Right lobe of liver (tissue), 6 donors: ENCODE data around the gene FRK. TPM values are rescaled to one million over a fixed set of nuclear protein-coding genes. Genes with fewer than 3 reads are reported as not detected.
A peak's percentile ranks its signal among the peaks of the same experiment; 100 is the strongest.

ENCODE experiments used
- ATAC-seq, 4 donors: fragments of 200-7000 bp; cut with Tn5 transposase; one replicate each; pipeline ENCODE4 v1.9.1; 2020; ENCODE audit warnings: mild to moderate bottlenecking in 4 of 4, moderate library complexity in 4 of 4
- DNase-seq, 3 donors: peaks; one replicate each; pipeline ENCODE4 v3.0.0-alpha.2; 2020
- H3K27ac ChIP-seq, 3 donors: fragments of 200-600 bp; one replicate each; pipeline ENCODE4 v1.8.0; 2022
- H3K27me3 ChIP-seq, 2 donors: fragments of 200-600 bp; one replicate each; pipeline ENCODE4 v1.8.0; 2022
- H3K36me3 ChIP-seq, 4 donors: fragments of 200-600 bp; sonication (generic) in 1 of 4; one replicate each; pipeline versions ENCODE4 v1.5.1 to v1.8.0; 2017 to 2022; ENCODE audit warnings: control low read depth in 1 of 4
- H3K4me1 ChIP-seq, 4 donors: fragments of 200-600 bp; sonication (generic) in 1 of 4; one replicate each; pipeline versions ENCODE4 v1.5.1 to v1.8.0; 2017 to 2022; ENCODE audit warnings: control low read depth in 1 of 4
- H3K4me3 ChIP-seq, 3 donors: fragments of 200-600 bp; one replicate each; pipeline ENCODE4 v1.8.0; 2022
- H3K9me3 ChIP-seq, 4 donors: fragments of 200-600 bp; sonication (generic) in 1 of 4; one replicate each; pipeline versions ENCODE4 v1.5.1 to v1.8.0; 2017 to 2022; ENCODE audit warnings: control low read depth in 1 of 4
- POLR2A ChIP-seq: fragments of 450-650 bp; IDR thresholded peaks from one replicate; pipeline ENCODE4 v1.6.1; 2017; ENCODE audit warnings: antibody characterized with exemption, mild to moderate bottlenecking
- WGBS: methylation state at CpG from one replicate; pipeline ENCODE4 v1.1.6; 2018; ENCODE audit warnings: low coverage, low lambda C conversion rate; ENCODE audit not compliant: insufficient coverage; ENCODE audit errors: missing lambda C conversion rate; 5-methylcytosine and 5-hydroxymethylcytosine counted together
- intact Hi-C, 2 donors: fragments of 100-400 bp; cut with DNase I; formaldehyde crosslinking; loops; one replicate each; pipeline versions ENCODE4 v1.11.2 to v1.14.1; 2022
- total RNA-seq, 6 experiments: library from RNA; depleted of rRNA in 2 of 6; stranded (reverse); fragments of >200 nt in 2 of 6; fragmentation: NEBNext Ultra II Directional in 3 of 6; extraction: Animal tissue kit (Norgen Biotek cat#: 25700) in 3 of 6; gene quantifications; one replicate each; pipeline versions ENCODE4 v1.1.0 to v1.2.4, GENCODE V29; 2016 to 2023
- TF ChIP-seq, protein P1 (sequence below), 4 donors: fragments of 200-600 bp in 3 of 4; fragments of 450-650 bp in 1 of 4; IDR thresholded peaks; one replicate each; pipeline versions ENCODE4 v1.5.1 to v1.8.0; 2016 to 2022; ENCODE audit warnings: antibody characterized with exemption in 4 of 4, mild to moderate bottlenecking in 2 of 4
- donor health status: DM: no; HTN: yes; CAD: no.
- donor health status: DM: no; HTN: no; CAD: no.
- donor health status: DM: no; HTN: no; CAD: no.
- donor health status: DM: no; HTN: yes; CAD: no.
- donor health status: DM: no; HTN: yes; CAD: no.

Gene FRK
- total RNA-seq, 6 experiments from 2014 or later = 8.4 to 14.1 (median 11.9) TPM

DNA sequence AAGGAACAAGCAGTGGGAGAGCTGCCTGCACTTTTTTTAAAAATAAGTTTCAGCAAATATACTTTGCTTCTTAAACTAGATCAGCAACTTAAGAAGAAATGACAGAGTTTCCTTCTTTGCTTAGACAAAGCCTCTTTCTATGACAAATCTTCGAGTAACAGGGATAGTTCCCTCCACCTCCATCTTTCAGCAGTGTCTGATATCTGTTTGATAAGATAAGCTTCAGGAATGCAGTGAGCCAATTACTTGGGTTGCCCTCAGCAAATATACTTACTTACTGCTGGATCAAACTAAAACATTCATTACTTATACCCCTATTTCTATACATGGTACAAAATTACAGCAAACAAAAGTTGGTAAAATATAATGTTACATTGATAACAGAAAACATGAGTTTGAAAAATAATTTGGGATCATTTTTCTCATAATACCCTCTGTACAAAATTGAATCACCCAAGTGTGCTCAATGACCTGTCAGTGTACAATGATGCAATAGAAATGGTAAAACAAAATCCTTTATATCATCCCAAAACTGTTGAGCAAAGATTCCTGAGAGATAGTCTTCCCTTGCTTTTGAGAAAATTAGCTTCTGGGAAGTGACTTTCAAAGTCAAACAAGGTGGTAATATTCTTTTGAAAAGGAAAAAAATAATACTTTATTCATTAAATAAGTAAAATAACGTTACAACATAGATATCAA, 24.5 kb downstream of the FRK start:
- no peak for DNase-seq
- Histone ChIP-seq H3K27me3 (no peaks in the 10 kb centered on the region), H3K4me3 (peak overlapping the region in 1 of 3 donors; percentile 58), H3K4me1 (peaks cover 0 to 19% (median 0%) of the 10 kb centered on the region in 4 donors), H3K36me3 (peaks cover 0 to 8% (median 0%) of the 10 kb centered on the region in 4 donors), H3K9me3 (no peaks in the 10 kb centered on the region), H3K27ac (peak overlapping the region in 1 of 3 donors; percentile 8)
- intact Hi-C loops = no loop called here
- WGBS = 36% methylated on average over 2 of the region's 2 CpGs
- no peak for ATAC-seq
- no peak for TF ChIP-seq POLR2A
- TF ChIP-seq, protein P1, sequence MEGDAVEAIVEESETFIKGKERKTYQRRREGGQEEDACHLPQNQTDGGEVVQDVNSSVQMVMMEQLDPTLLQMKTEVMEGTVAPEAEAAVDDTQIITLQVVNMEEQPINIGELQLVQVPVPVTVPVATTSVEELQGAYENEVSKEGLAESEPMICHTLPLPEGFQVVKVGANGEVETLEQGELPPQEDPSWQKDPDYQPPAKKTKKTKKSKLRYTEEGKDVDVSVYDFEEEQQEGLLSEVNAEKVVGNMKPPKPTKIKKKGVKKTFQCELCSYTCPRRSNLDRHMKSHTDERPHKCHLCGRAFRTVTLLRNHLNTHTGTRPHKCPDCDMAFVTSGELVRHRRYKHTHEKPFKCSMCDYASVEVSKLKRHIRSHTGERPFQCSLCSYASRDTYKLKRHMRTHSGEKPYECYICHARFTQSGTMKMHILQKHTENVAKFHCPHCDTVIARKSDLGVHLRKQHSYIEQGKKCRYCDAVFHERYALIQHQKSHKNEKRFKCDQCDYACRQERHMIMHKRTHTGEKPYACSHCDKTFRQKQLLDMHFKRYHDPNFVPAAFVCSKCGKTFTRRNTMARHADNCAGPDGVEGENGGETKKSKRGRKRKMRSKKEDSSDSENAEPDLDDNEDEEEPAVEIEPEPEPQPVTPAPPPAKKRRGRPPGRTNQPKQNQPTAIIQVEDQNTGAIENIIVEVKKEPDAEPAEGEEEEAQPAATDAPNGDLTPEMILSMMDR (IDR thresholded peaks at IDR 0.05) = no peak

DNA sequence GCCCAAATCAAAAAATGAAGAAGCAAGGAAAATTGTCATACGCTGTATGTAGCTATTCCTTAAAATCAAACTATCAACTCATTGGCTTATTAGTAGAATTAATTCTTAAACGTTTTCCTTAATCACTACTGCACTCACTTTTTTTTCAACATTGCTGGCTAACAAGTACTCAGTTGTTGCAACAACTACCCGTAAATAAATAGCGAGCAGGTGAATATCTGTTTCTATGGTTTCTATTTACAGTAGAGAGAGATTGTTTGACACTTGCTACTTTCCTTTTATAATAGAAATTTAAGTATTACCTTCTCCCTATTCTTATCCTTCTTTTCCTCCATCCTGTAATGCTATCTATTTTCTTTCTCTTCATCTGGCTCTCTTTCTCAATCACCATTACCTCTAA, 25.1 kb downstream of the FRK start:
- ATAC-seq (peak; percentile 43 to 78 (median 67)), DNase-seq (no peak)
- H3K9me3 ChIP-seq = no peaks in the 10 kb centered on the region
- H3K4me3 ChIP-seq = peak overlapping the region in 1 of 3 donors; percentile 58
- TF ChIP-seq, protein P1 (IDR thresholded peaks at IDR 0.05) = no peak
- no peak for TF ChIP-seq POLR2A
- intact Hi-C loops = no loop called here
- WGBS = 34% methylated on average over 4 of the region's 4 CpGs
- peaks cover 0 to 8% (median 0%) of the 10 kb centered on the region in 4 donors for H3K36me3 ChIP-seq
- H3K27ac ChIP-seq = peak overlapping the region in 2 of 3 donors; percentile 8 to 58
- peaks cover 0 to 17% (median 0%) of the 10 kb centered on the region in 4 donors for H3K4me1 ChIP-seq
- H3K27me3 ChIP-seq = no peaks in the 10 kb centered on the region

DNA sequence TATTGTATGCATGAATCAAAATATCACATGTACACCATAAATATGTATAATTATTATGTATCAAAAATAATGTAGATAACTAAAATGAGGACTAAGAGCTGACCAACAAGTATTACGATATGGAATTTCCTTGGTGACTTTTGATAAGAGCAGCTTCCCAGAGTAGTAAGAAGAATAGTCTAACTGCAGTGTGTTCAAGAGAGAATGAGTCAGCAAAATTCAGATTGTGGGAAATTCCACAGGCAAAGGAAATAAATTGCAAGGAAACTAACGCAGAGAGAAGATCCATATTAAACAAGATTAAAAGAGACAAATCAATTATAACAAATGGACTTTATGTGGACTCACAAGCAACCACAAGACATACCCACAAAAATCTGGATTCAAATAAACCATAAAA, 26.4 kb downstream of the FRK start:
- Histone ChIP-seq H3K4me1 (peaks cover 0 to 14% (median 0%) of the 10 kb centered on the region in 4 donors), H3K27ac (peak overlapping the region in 1 of 3 donors; percentile 58), H3K27me3 (no peaks in the 10 kb centered on the region), H3K36me3 (peaks cover 0 to 8% (median 0%) of the 10 kb centered on the region in 4 donors), H3K9me3 (no peaks in the 10 kb centered on the region), H3K4me3 (peak overlapping the region in 1 of 3 donors; percentile 58)
- ATAC-seq = peak; percentile 23 to 66 (median 51)
- TF ChIP-seq, protein P1 (IDR thresholded peaks at IDR 0.05) = no peak
- TF ChIP-seq POLR2A = no peak
- no peak for DNase-seq
- intact Hi-C loops = no loop called here
- 29% methylated on average over 2 of the region's 2 CpGs for WGBS

DNA sequence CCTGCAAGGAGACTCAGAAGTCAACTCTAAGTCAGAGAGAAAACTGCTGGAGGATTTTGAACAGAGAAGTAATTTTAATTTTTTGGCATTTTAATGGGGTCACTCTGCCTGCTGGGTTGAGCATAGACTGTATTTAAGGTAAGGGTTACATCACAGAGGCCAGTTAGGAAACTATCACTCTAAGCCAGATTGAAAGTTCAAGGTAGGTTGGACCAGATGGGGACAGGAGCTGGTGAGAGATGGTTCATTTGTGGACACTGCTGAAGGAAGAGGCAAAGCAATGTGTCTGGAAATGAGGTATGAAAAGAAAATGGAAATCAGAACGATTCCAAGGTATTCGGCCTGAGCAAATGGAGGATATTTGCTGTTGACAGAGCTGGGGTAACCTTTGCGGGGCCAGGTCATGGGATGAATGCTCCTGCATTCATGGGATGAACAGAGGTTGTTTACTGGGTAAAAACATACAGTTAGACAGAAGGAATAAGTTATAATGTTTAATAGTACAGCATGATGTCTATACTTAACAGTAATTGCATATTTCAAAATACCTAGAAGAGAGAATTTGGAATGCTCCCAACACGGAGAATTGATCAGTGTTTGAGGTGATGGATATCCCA, 26.9 kb downstream of the FRK start:
- H3K27ac ChIP-seq = peak overlapping the region in 2 of 3 donors; percentile 17 to 58
- intact Hi-C loops = no loop called here
- DNase-seq = no peak
- H3K27me3 ChIP-seq = no peaks in the 10 kb centered on the region
- ATAC-seq = peak; percentile 76 to 93 (median 78)
- H3K4me3 ChIP-seq = peak overlapping the region in 1 of 3 donors; percentile 58
- H3K36me3 ChIP-seq = peaks cover 0 to 8% (median 0%) of the 10 kb centered on the region in 4 donors
- H3K4me1 ChIP-seq = peaks cover 0 to 14% (median 0%) of the 10 kb centered on the region in 4 donors
- TF ChIP-seq, protein P1 (IDR thresholded peaks at IDR 0.05) = no peak
- TF ChIP-seq POLR2A = no peak
- WGBS = 53% methylated on average over 4 of the region's 4 CpGs
- no peaks in the 10 kb centered on the region for H3K9me3 ChIP-seq
